SU-DHL-6 (cell line): ENCODE data around the gene TMEM250.

Source experiments
- CTCF ChIP-seq: fragments of 200-600 bp; sonication (generic); IDR thresholded peaks from one replicate; pipeline ENCODE4 v1.5.1; 2017; ENCODE audit warnings: antibody characterized with exemption, mild to moderate bottlenecking, low read length, moderate library complexity; ENCODE audit not compliant: insufficient read depth, poor library complexity, severe bottlenecking
- EZH2phosphoT487 ChIP-seq: fragments of 200-600 bp; sonication (generic), shearing (Covaris generic); conservative IDR thresholded peaks from 2 replicates; pipeline ENCODE4 v1.6.1; 2018; ENCODE audit warnings: mild to moderate bottlenecking, antibody characterized with exemption, low read length, moderate library complexity, mixed read lengths

- no peak for TF ChIP-seq CTCF
- no peak for TF ChIP-seq EZH2phosphoT487
Measured at GRCh38 chr9:136141682-136142413, 23.2 kb upstream of the TMEM250 start.
